Ovary (tissue), 9 donors: ENCODE measurements around the gene SLC25A33. TPM values are rescaled to one million over a fixed set of nuclear protein-coding genes. Genes with fewer than 3 reads are reported as not detected.
"Not testable (repeated sequence)": the region's sequence is repeated elsewhere in the genome, so short reads cannot be mapped to it uniquely, and the experiment has no call there.

Experiments used
- DNase-seq, 5 donors: peaks; one replicate each; pipeline ENCODE4 v3.0.0-alpha.2; 2019 to 2020
- H3K27ac ChIP-seq, 2 donors: fragments of 200-600 bp; one replicate each; pipeline versions ENCODE4 v1.5.1 to v1.8.0; 2019 to 2022
- H3K27me3 ChIP-seq: fragments of 200-600 bp; one replicate; pipeline ENCODE4 v1.8.0; 2022
- H3K36me3 ChIP-seq: fragments of 200-600 bp; sonication (generic); one replicate; pipeline ENCODE4 v1.5.1; 2019
- H3K4me1 ChIP-seq: one replicate; pipeline ENCODE4 v1.8.1; 2013; ENCODE audit warnings: mild to moderate bottlenecking, moderate library complexity; ENCODE audit not compliant: insufficient read depth
- H3K4me3 ChIP-seq: fragments of 200-600 bp; sonication (generic); one replicate; pipeline ENCODE4 v1.5.1; 2017
- H3K9me3 ChIP-seq, 2 donors: fragments of 200-600 bp in 1 of 2; sonication (generic) in 1 of 2; one replicate each; pipeline versions ENCODE4 v1.5.1 to v1.8.1; 2013 to 2019; ENCODE audit warnings: mild to moderate bottlenecking in 1 of 2, moderate library complexity in 1 of 2
- CTCF ChIP-seq, 3 donors: fragments of 450-650 bp in 2 of 3; fragments of 200-600 bp in 1 of 3; IDR thresholded peaks; one replicate each; pipeline versions ENCODE4 v1.5.1 to v1.8.0; 2016 to 2022; ENCODE audit warnings: antibody characterized with exemption in 3 of 3, mild to moderate bottlenecking in 1 of 3
- EP300 ChIP-seq: sonication (generic); formaldehyde crosslinking; IDR thresholded peaks from one replicate; pipeline ENCODE4 v1.6.1; 2017; ENCODE audit warnings: antibody characterized with exemption
- POLR2A ChIP-seq: fragments of 450-650 bp; IDR thresholded peaks from one replicate; pipeline ENCODE4 v1.6.1; 2017; ENCODE audit warnings: antibody characterized with exemption, mild to moderate bottlenecking, moderate library complexity
- WGBS, 3 donors: extraction: QIAGEN DNeasy Blood & Tissue Kit in 1 of 3; methylation state at CpG; one replicate each; pipeline versions ENCODE4 v1.1.5 to v1.1.7; 2013 to 2017; 5-methylcytosine and 5-hydroxymethylcytosine counted together
- intact Hi-C, 4 donors: fragments of 100-400 bp; cut with DNase I; formaldehyde crosslinking; loops; one replicate each; pipeline versions ENCODE4 v1.11.0 to v1.15.1; 2022 to 2023
- polyA plus RNA-seq, 2 donors: library from polyadenylated mRNA; stranded (reverse); fragments of 200-250 nt in 1 of 2; fragments of 350-450 nt in 1 of 2; fragmentation: Illumina TruSeq in 1 of 2; extraction: RNeasy Lipid Tissue Mini Kit (QIAGEN cat#74804) in 1 of 2; gene quantifications; one replicate each; pipeline ENCODE4 v1.2.3, GENCODE V29; 2013 to 2014
- total RNA-seq, 7 donors: library from RNA; depleted of rRNA in 2 of 7; stranded (reverse); fragments of >200 nt in 2 of 7; fragmentation: NEBNext Ultra II Directional in 3 of 7; extraction: Animal tissue kit (Norgen Biotek cat#: 25700) in 3 of 7; gene quantifications; one replicate each; pipeline versions ENCODE4 v1.1.0 to v1.2.4, GENCODE V29; 2016 to 2023
- donor health status: DM: no; HTN: no; CAD: no; lungs with moderate emphysema.
- donor health status: DM: no; HTN: no; CAD: no.
- donor health status: Bipolar disorder and iron deficiency.
- donor health status: DM: yes; HTN: yes; CAD: no.
- donor health status: DM: no; HTN: no; CAD: no.
- donor health status: DM: yes; HTN: yes; CAD: no.

SLC25A33 gene
- total and polyA plus RNA-seq, 9 donors = 1.3 to 5.9 (median 3.9) TPM

GRCh38 chr1:9505143-9505542 lies 34.1 kb upstream of the SLC25A33 start:
- intact Hi-C loops = no loop called here
- H3K36me3 ChIP-seq = no peaks in the 10 kb centered on the region
- no peak for DNase-seq
- no peak overlapping the region for H3K27ac ChIP-seq
- no peaks in the 10 kb centered on the region for H3K9me3 ChIP-seq
- WGBS, 3 donors = 84 to 89% (median 89%) methylated on average over 8 of the region's 8 CpGs
- no peaks in the 10 kb centered on the region for H3K4me1 ChIP-seq
- TF ChIP-seq EP300 (no peak), CTCF (IDR thresholded peaks at IDR 0.05) (no peak), POLR2A (no peak)
- no peaks in the 10 kb centered on the region for H3K27me3 ChIP-seq
- no peak overlapping the region for H3K4me3 ChIP-seq

GRCh38 chr1:9506901-9507300 lies 32.4 kb upstream of the SLC25A33 start:
- WGBS, 3 donors = 78 to 82% (median 79%) methylated on average over 8 of the region's 8 CpGs

GRCh38 chr1:9510130-9510529 lies 29.1 kb upstream of the SLC25A33 start:
- Histone ChIP-seq H3K27ac (no peak overlapping the region), H3K27me3 (no peaks in the 10 kb centered on the region), H3K36me3 (no peaks in the 10 kb centered on the region), H3K4me1 (no peaks in the 10 kb centered on the region), H3K4me3 (no peak overlapping the region), H3K9me3 (no peaks in the 10 kb centered on the region)
- 92 to 94% (median 93%) methylated on average over 6 of the region's 6 CpGs for WGBS, 3 donors
- DNase-seq = no peak
- intact Hi-C loops = no loop called here
- TF ChIP-seq POLR2A (no peak), CTCF (IDR thresholded peaks at IDR 0.05) (no peak), EP300 (no peak)

More at GRCh38 chr1:9506901-9507300, 32.4 kb upstream of the SLC25A33 start:
- no peak overlapping the region for H3K27ac ChIP-seq
- DNase-seq = no peak
- H3K27me3 ChIP-seq = no peaks in the 10 kb centered on the region
- intact Hi-C loops = no loop called here
- no peaks in the 10 kb centered on the region for H3K9me3 ChIP-seq
- no peak for TF ChIP-seq EP300
- TF ChIP-seq CTCF (IDR thresholded peaks at IDR 0.05) = no peak
- TF ChIP-seq POLR2A = no peak
- H3K36me3 ChIP-seq = no peaks in the 10 kb centered on the region
- no peaks in the 10 kb centered on the region for H3K4me1 ChIP-seq
- H3K4me3 ChIP-seq = no peak overlapping the region

- H3K9me3 ChIP-seq, H3K27me3 ChIP-seq, H3K27ac ChIP-seq, H3K4me3 ChIP-seq, H3K4me1 ChIP-seq, DNase-seq, intact Hi-C loops, H3K36me3 ChIP-seq: not testable (repeated sequence)
- 79 to 82% (median 81%) methylated on average over 9 of the region's 9 CpGs for WGBS, 3 donors
Measured at GRCh38 chr1:9515550-9515949, 23.7 kb upstream of the SLC25A33 start.

GRCh38 chr1:9518454-9518998 lies 20.7 kb upstream of the SLC25A33 start:
- Histone ChIP-seq H3K4me3 (no peak overlapping the region), H3K27me3 (no peaks in the 10 kb centered on the region), H3K27ac (no peak overlapping the region), H3K9me3 (no peaks in the 10 kb centered on the region), H3K36me3 (no peaks in the 10 kb centered on the region), H3K4me1 (no peaks in the 10 kb centered on the region)
- 80 to 82% (median 82%) methylated on average over 10 of the region's 10 CpGs for WGBS, 3 donors
- TF ChIP-seq EP300 (no peak), POLR2A (no peak), CTCF (IDR thresholded peaks at IDR 0.05) (no peak)
- no peak for DNase-seq
- intact Hi-C loops = no loop called here
